Mammary epithelial cell (primary cell): ENCODE results near the gene KATNAL2.
"Not testable (repeated sequence)": the region's sequence is repeated elsewhere in the genome, so short reads cannot be mapped to it uniquely, and the experiment has no call there.

ENCODE experiments used
- CTCF ChIP-seq, 2 donors: IDR thresholded peaks in 1 of 2; conservative IDR thresholded peaks in 1 of 2; 2 replicates each; pipeline ENCODE4 v1.5.1; 2011 to 2012; ENCODE audit warnings: inconsistent platforms in 2 of 2, low read length in 2 of 2, mild to moderate bottlenecking in 2 of 2, control low read depth in 1 of 2, low read depth in 1 of 2; ENCODE audit not compliant: insufficient read depth in 1 of 2; ENCODE audit errors: extremely low read depth in 1 of 2
- EZH2 ChIP-seq: IDR thresholded peaks from 2 replicates; pipeline ENCODE4 v1.6.1; 2012; ENCODE audit warnings: low read length, inconsistent platforms, borderline replicate concordance

- not testable (repeated sequence) for TF ChIP-seq CTCF (conservative IDR thresholded peaks at IDR 0.05 in 1 of 2, IDR thresholded peaks at IDR 0.05 in 1 of 2; ENCODE audit: extremely low read depth in 1 of 2, insufficient read depth in 1 of 2, low read depth in 1 of 2, low read length in 2 of 2); EZH2
Observed at GRCh38 chr18:47034591-47034990, 117.2 kb downstream of the KATNAL2 start.
